Hepatocyte (in vitro differentiated cells): Measurements from ENCODE around the gene DLG3.

Experiments
- CTCF ChIP-seq: fragments of 200-600 bp; sonication (generic); IDR thresholded peaks from 2 replicates; pipeline ENCODE4 v1.5.1; 2016; ENCODE audit warnings: antibody characterized with exemption, mild to moderate bottlenecking; ENCODE audit not compliant: poor library complexity
- EZH2 ChIP-seq: fragments of 200-600 bp; sonication (generic); IDR thresholded peaks from 2 replicates; pipeline ENCODE4 v1.6.1; 2016; ENCODE audit warnings: antibody characterized with exemption, mild to moderate bottlenecking, borderline replicate concordance
- EZH2phosphoT487 ChIP-seq: fragments of 200-600 bp; sonication (generic); IDR thresholded peaks from one replicate; pipeline ENCODE4 v1.6.1; 2018; ENCODE audit warnings: antibody characterized with exemption, mild to moderate bottlenecking, low read depth, moderate library complexity; ENCODE audit not compliant: unreplicated experiment, severe bottlenecking

- TF ChIP-seq CTCF: no peak
- TF ChIP-seq EZH2phosphoT487: no peak
- TF ChIP-seq EZH2: no peak
Observed at GRCh38 chrX:70424801-70425200, 19.8 kb upstream of the DLG3 start.
